ENCODE measurements around the gene ZNF423. TPM values are rescaled to one million over a fixed set of nuclear protein-coding genes. Genes with fewer than 3 reads are reported as not detected.

The ZNF423 gene
- total RNA-seq, 4 donors from 2014 or later, result 1.4 to 20.6 (median 4.7) TPM

DNA sequence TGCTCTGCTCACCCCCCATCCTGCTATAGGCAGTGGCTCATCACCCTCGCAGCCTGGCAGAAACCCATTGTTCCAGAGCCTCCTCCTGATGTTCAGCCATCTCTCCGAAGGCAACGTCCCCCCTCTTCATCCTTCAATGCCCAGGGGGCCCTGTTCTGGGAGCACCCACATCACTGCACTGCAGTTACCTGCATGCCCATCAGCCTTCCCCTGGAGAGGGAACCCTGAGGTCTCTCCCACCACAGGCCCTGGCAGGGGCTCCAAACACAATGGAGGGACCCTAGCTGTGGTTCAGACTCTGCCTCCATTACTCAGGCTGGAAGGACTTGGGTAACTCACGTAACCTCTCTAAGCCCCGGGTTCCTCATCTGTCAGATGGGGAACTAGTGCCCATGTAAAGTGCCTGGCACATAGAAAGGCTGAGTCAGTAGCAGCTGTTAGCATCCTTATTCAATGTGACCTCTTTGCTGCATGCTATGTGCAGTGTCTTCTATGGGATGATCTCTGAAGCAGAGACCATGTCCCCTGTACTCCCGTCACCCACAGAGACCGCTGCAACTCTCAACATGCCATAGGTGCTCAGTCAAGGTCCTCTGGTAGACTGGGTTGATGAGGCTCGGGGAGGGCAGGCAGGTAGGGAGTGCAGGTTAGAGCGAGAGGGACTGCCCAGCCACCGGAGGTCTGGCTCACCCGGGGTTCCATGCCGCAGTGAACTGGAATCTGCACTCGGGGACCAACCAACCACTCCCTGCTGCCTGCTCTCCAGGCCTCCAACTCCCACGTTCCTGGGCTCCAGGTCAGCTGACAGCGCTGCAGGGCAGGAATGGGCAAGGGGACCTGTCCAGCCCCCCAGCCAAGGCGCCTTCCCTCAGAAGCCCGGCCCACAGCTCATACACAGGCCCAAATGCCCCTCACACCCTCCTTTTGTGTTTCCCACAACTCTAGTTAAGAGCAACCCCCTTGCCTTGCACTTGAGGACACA is 233.2 kb downstream of the ZNF423 start:
- H3K36me3 ChIP-seq, result no peaks in the 10 kb centered on the region
- H3K27me3 ChIP-seq, result no peaks in the 10 kb centered on the region
- H3K4me1 ChIP-seq, result peaks cover 0 to 9% (median 0%) of the 10 kb centered on the region in 4 donors
- DNase-seq, result no peak
- H3K27ac ChIP-seq, result no peak overlapping the region
- H3K4me3 ChIP-seq, result no peak overlapping the region
- H3K9me3 ChIP-seq, result no peaks in the 10 kb centered on the region
- no peak for TF ChIP-seq POLR2A (IDR thresholded peaks at IDR 0.05)
- no peak for TF ChIP-seq CTCF (IDR thresholded peaks at IDR 0.05)

DNA sequence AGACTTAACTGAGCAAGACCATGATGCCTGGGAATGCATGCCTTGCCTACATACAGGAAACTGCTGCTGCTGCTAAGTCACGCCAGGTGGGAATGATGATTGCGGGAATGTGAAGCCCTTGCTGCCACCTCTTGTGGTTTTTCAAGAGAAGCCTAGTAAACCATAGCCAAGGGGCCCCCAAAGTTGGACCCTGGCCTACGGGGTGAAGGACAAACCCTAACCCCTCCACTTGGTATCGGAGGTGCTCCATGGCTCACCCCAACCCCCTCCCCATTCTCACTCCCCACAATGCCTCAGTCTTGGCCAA is 233.9 kb downstream of the ZNF423 start:
- no peak for DNase-seq
- H3K36me3 ChIP-seq, result no peaks in the 10 kb centered on the region
- H3K27me3 ChIP-seq, result no peaks in the 10 kb centered on the region
- H3K27ac ChIP-seq, result no peak overlapping the region
- peaks cover 0 to 9% (median 0%) of the 10 kb centered on the region in 4 donors for H3K4me1 ChIP-seq
- no peak for TF ChIP-seq POLR2A (IDR thresholded peaks at IDR 0.05)
- TF ChIP-seq CTCF (IDR thresholded peaks at IDR 0.05), result no peak
- H3K4me3 ChIP-seq, result no peak overlapping the region
- H3K9me3 ChIP-seq, result no peaks in the 10 kb centered on the region

- DNase-seq, result no peak
- Histone ChIP-seq H3K9me3 (no peaks in the 10 kb centered on the region), H3K27me3 (no peaks in the 10 kb centered on the region), H3K36me3 (no peaks in the 10 kb centered on the region), H3K27ac (peak overlapping the region in 1 of 4 donors; percentile 62), H3K4me1 (peaks cover 0 to 9% (median 0%) of the 10 kb centered on the region in 4 donors), H3K4me3 (no peak overlapping the region)
- no peak for TF ChIP-seq CTCF (IDR thresholded peaks at IDR 0.05)
- no peak for TF ChIP-seq POLR2A (IDR thresholded peaks at IDR 0.05)
Observed at GRCh38 chr16:49621241-49622083, 234.4 kb downstream of the ZNF423 start.

DNA sequence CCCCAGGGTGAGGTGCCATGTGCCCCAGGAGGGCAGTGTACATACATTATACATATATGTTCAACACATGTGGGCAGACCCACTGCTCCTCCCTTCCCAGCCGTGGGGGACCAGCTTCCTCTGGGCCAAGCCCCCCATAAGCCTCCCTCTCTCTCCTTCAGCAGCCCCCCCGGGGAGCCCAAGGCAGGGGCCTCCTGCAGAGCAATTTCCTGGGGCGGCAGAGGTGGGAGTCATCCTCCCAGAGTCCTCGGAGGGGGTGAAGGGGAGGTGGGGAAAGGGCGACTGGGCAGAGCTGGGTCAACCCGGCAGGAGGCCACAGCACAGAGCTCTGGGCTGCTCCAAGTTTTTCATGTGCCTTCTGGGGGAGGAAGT is 235.1 kb downstream of the ZNF423 start:
- Histone ChIP-seq H3K27ac (peak overlapping the region in 1 of 4 donors; percentile 62), H3K9me3 (no peaks in the 10 kb centered on the region), H3K4me3 (no peak overlapping the region), H3K4me1 (peaks cover 0 to 9% (median 0%) of the 10 kb centered on the region in 4 donors), H3K27me3 (no peaks in the 10 kb centered on the region), H3K36me3 (no peaks in the 10 kb centered on the region)
- DNase-seq, result no peak
- TF ChIP-seq CTCF (IDR thresholded peaks at IDR 0.05) (no peak), POLR2A (IDR thresholded peaks at IDR 0.05) (no peak)

GRCh38 chr16:49620158-49620868 is 235.6 kb downstream of the ZNF423 start:
- Histone ChIP-seq H3K4me1 (peaks cover 0 to 9% (median 0%) of the 10 kb centered on the region in 4 donors), H3K27ac (peak overlapping the region in 1 of 4 donors; percentile 62), H3K9me3 (no peaks in the 10 kb centered on the region), H3K36me3 (no peaks in the 10 kb centered on the region), H3K27me3 (no peaks in the 10 kb centered on the region), H3K4me3 (no peak overlapping the region)
- DNase-seq, result peak in 1 of 3 donors; percentile 60
- TF ChIP-seq POLR2A (IDR thresholded peaks at IDR 0.05), result no peak

All from Peyer's patch (tissue), 4 donors.